ENCODE results near the gene HPS6.
A peak's percentile ranks its signal among the peaks of the same experiment; 100 is the strongest.

The HPS6 gene

GRCh38 chr10:102068216-102068615, 3.1 kb downstream of the HPS6 start:
- Histone ChIP-seq H3K9me3 (ENCODE audit: control insufficient read depth, low read length) (no peaks in the 10 kb centered on the region), H3K27me3 (replicated peaks; ENCODE audit: control insufficient read depth, insufficient read depth, low read length, poor library complexity, severe bottlenecking) (no peaks in the 10 kb centered on the region), H3K4me3 (ENCODE audit: insufficient read depth, low read depth, low read length, poor library complexity, severe bottlenecking) (no peak overlapping the region), H3K36me3 (ENCODE audit: control insufficient read depth, insufficient read depth, low read length) (peaks cover 13% of the 10 kb centered on the region), H3K4me1 (ENCODE audit: control insufficient read depth, insufficient read depth, low read length, poor library complexity, severe bottlenecking) (peaks cover 20% of the 10 kb centered on the region), H3K27ac (ENCODE audit: insufficient read depth, low read length, poor library complexity, severe bottlenecking) (no peak overlapping the region)
- DNase-seq, result no peak

- no peak for DNase-seq
- Histone ChIP-seq H3K4me1 (ENCODE audit: control insufficient read depth, insufficient read depth, low read length, poor library complexity, severe bottlenecking) (peaks cover 20% of the 10 kb centered on the region), H3K36me3 (ENCODE audit: control insufficient read depth, insufficient read depth, low read length) (peaks cover 13% of the 10 kb centered on the region), H3K27me3 (replicated peaks; ENCODE audit: control insufficient read depth, insufficient read depth, low read length, poor library complexity, severe bottlenecking) (no peaks in the 10 kb centered on the region), H3K9me3 (ENCODE audit: control insufficient read depth, low read length) (no peaks in the 10 kb centered on the region), H3K4me3 (ENCODE audit: insufficient read depth, low read depth, low read length, poor library complexity, severe bottlenecking) (no peak overlapping the region), H3K27ac (ENCODE audit: insufficient read depth, low read length, poor library complexity, severe bottlenecking) (no peak overlapping the region)
Measured at GRCh38 chr10:102069071-102069470, 3.9 kb downstream of the HPS6 start.

- no peaks in the 10 kb centered on the region for H3K9me3 ChIP-seq (ENCODE audit: control insufficient read depth, low read length)
- H3K4me3 ChIP-seq (ENCODE audit: insufficient read depth, low read depth, low read length, poor library complexity, severe bottlenecking), result no peak overlapping the region
- DNase-seq, result peak; percentile 57 to 70 (median 60)
- H3K27ac ChIP-seq (ENCODE audit: insufficient read depth, low read length, poor library complexity, severe bottlenecking), result no peak overlapping the region
- peaks cover 7% of the 10 kb centered on the region for H3K36me3 ChIP-seq (ENCODE audit: control insufficient read depth, insufficient read depth, low read length)
- no peaks in the 10 kb centered on the region for H3K4me1 ChIP-seq (ENCODE audit: control insufficient read depth, insufficient read depth, low read length, poor library complexity, severe bottlenecking)
- H3K27me3 ChIP-seq (replicated peaks; ENCODE audit: control insufficient read depth, insufficient read depth, low read length, poor library complexity, severe bottlenecking), result no peaks in the 10 kb centered on the region
Measured at GRCh38 chr10:102072673-102073527, 7.8 kb downstream of the HPS6 start.

GRCh38 chr10:102083541-102083940, 18.4 kb downstream of the HPS6 start:
- H3K4me3 ChIP-seq (ENCODE audit: insufficient read depth, low read depth, low read length, poor library complexity, severe bottlenecking), result no peak overlapping the region
- H3K27ac ChIP-seq (ENCODE audit: insufficient read depth, low read length, poor library complexity, severe bottlenecking), result no peak overlapping the region
- H3K4me1 ChIP-seq (ENCODE audit: control insufficient read depth, insufficient read depth, low read length, poor library complexity, severe bottlenecking), result no peaks in the 10 kb centered on the region
- no peaks in the 10 kb centered on the region for H3K9me3 ChIP-seq (ENCODE audit: control insufficient read depth, low read length)
- no peaks in the 10 kb centered on the region for H3K36me3 ChIP-seq (ENCODE audit: control insufficient read depth, insufficient read depth, low read length)
- no peaks in the 10 kb centered on the region for H3K27me3 ChIP-seq (replicated peaks; ENCODE audit: control insufficient read depth, insufficient read depth, low read length, poor library complexity, severe bottlenecking)
- DNase-seq, result no peak

- Histone ChIP-seq H3K36me3 (ENCODE audit: control insufficient read depth, insufficient read depth, low read length) (no peaks in the 10 kb centered on the region), H3K4me1 (ENCODE audit: control insufficient read depth, insufficient read depth, low read length, poor library complexity, severe bottlenecking) (no peaks in the 10 kb centered on the region), H3K27me3 (replicated peaks; ENCODE audit: control insufficient read depth, insufficient read depth, low read length, poor library complexity, severe bottlenecking) (no peaks in the 10 kb centered on the region), H3K9me3 (ENCODE audit: control insufficient read depth, low read length) (no peaks in the 10 kb centered on the region), H3K4me3 (ENCODE audit: insufficient read depth, low read depth, low read length, poor library complexity, severe bottlenecking) (no peak overlapping the region), H3K27ac (ENCODE audit: insufficient read depth, low read length, poor library complexity, severe bottlenecking) (no peak overlapping the region)
- no peak for DNase-seq
Measured at GRCh38 chr10:102085336-102085735, 20.2 kb downstream of the HPS6 start.

- Histone ChIP-seq H3K36me3 (ENCODE audit: control insufficient read depth, insufficient read depth, low read length) (no peaks in the 10 kb centered on the region), H3K27me3 (replicated peaks; ENCODE audit: control insufficient read depth, insufficient read depth, low read length, poor library complexity, severe bottlenecking) (no peaks in the 10 kb centered on the region), H3K4me1 (ENCODE audit: control insufficient read depth, insufficient read depth, low read length, poor library complexity, severe bottlenecking) (no peaks in the 10 kb centered on the region), H3K9me3 (ENCODE audit: control insufficient read depth, low read length) (no peaks in the 10 kb centered on the region), H3K27ac (ENCODE audit: insufficient read depth, low read length, poor library complexity, severe bottlenecking) (no peak overlapping the region), H3K4me3 (ENCODE audit: insufficient read depth, low read depth, low read length, poor library complexity, severe bottlenecking) (no peak overlapping the region)
- DNase-seq, result no peak
Measured at GRCh38 chr10:102086196-102086595, 21.0 kb downstream of the HPS6 start.

GRCh38 chr10:102090772-102091171, 25.6 kb downstream of the HPS6 start:
- DNase-seq, result no peak
- no peak overlapping the region for H3K4me3 ChIP-seq (ENCODE audit: insufficient read depth, low read depth, low read length, poor library complexity, severe bottlenecking)
- H3K27ac ChIP-seq (ENCODE audit: insufficient read depth, low read length, poor library complexity, severe bottlenecking), result no peak overlapping the region
- H3K36me3 ChIP-seq (ENCODE audit: control insufficient read depth, insufficient read depth, low read length), result no peaks in the 10 kb centered on the region
- H3K4me1 ChIP-seq (ENCODE audit: control insufficient read depth, insufficient read depth, low read length, poor library complexity, severe bottlenecking), result no peaks in the 10 kb centered on the region
- no peaks in the 10 kb centered on the region for H3K9me3 ChIP-seq (ENCODE audit: control insufficient read depth, low read length)
- H3K27me3 ChIP-seq (replicated peaks; ENCODE audit: control insufficient read depth, insufficient read depth, low read length, poor library complexity, severe bottlenecking), result no peaks in the 10 kb centered on the region

- H3K27me3 ChIP-seq (replicated peaks; ENCODE audit: control insufficient read depth, insufficient read depth, low read length, poor library complexity, severe bottlenecking), result no peaks in the 10 kb centered on the region
- no peaks in the 10 kb centered on the region for H3K36me3 ChIP-seq (ENCODE audit: control insufficient read depth, insufficient read depth, low read length)
- H3K9me3 ChIP-seq (ENCODE audit: control insufficient read depth, low read length), result no peaks in the 10 kb centered on the region
- DNase-seq, result no peak
- no peak overlapping the region for H3K4me3 ChIP-seq (ENCODE audit: insufficient read depth, low read depth, low read length, poor library complexity, severe bottlenecking)
- no peak overlapping the region for H3K27ac ChIP-seq (ENCODE audit: insufficient read depth, low read length, poor library complexity, severe bottlenecking)
- H3K4me1 ChIP-seq (ENCODE audit: control insufficient read depth, insufficient read depth, low read length, poor library complexity, severe bottlenecking), result no peaks in the 10 kb centered on the region
Measured at GRCh38 chr10:102096449-102096848, 31.3 kb downstream of the HPS6 start.

- Histone ChIP-seq H3K27me3 (replicated peaks; ENCODE audit: control insufficient read depth, insufficient read depth, low read length, poor library complexity, severe bottlenecking) (no peaks in the 10 kb centered on the region), H3K9me3 (ENCODE audit: control insufficient read depth, low read length) (no peaks in the 10 kb centered on the region), H3K27ac (ENCODE audit: insufficient read depth, low read length, poor library complexity, severe bottlenecking) (no peak overlapping the region), H3K36me3 (ENCODE audit: control insufficient read depth, insufficient read depth, low read length) (no peaks in the 10 kb centered on the region), H3K4me3 (ENCODE audit: insufficient read depth, low read depth, low read length, poor library complexity, severe bottlenecking) (no peak overlapping the region), H3K4me1 (ENCODE audit: control insufficient read depth, insufficient read depth, low read length, poor library complexity, severe bottlenecking) (peaks cover 6% of the 10 kb centered on the region)
- DNase-seq, result no peak
Measured at GRCh38 chr10:102101152-102101551, 36.0 kb downstream of the HPS6 start.

GRCh38 chr10:102102421-102102820, 37.3 kb downstream of the HPS6 start:
- no peak for DNase-seq
- no peaks in the 10 kb centered on the region for H3K9me3 ChIP-seq (ENCODE audit: control insufficient read depth, low read length)
- H3K27ac ChIP-seq (ENCODE audit: insufficient read depth, low read length, poor library complexity, severe bottlenecking), result no peak overlapping the region
- H3K27me3 ChIP-seq (replicated peaks; ENCODE audit: control insufficient read depth, insufficient read depth, low read length, poor library complexity, severe bottlenecking), result no peaks in the 10 kb centered on the region
- H3K4me3 ChIP-seq (ENCODE audit: insufficient read depth, low read depth, low read length, poor library complexity, severe bottlenecking), result no peak overlapping the region
- H3K36me3 ChIP-seq (ENCODE audit: control insufficient read depth, insufficient read depth, low read length), result peaks cover 6% of the 10 kb centered on the region
- peaks cover 6% of the 10 kb centered on the region for H3K4me1 ChIP-seq (ENCODE audit: control insufficient read depth, insufficient read depth, low read length, poor library complexity, severe bottlenecking)
